HepG2 (cell line): Measurements from ENCODE around the gene NR1H2. TPM values are rescaled to one million over a fixed set of nuclear protein-coding genes. Genes with fewer than 3 reads are reported as not detected.

Experiments used
- AKAP8 ChIP-seq: sonication (generic); formaldehyde crosslinking; IDR thresholded peaks from 2 replicates; pipeline ENCODE4 v1.5.1; 2020; ENCODE audit warnings: mild to moderate bottlenecking, missing genetic modification reagents
- HES4 ChIP-seq: sonication (generic); formaldehyde crosslinking; IDR thresholded peaks from 2 replicates; pipeline ENCODE4 v1.9.0; 2021; ENCODE audit warnings: mild to moderate bottlenecking, missing genetic modification reagents, borderline replicate concordance
- HHEX ChIP-seq: IDR thresholded peaks from 2 replicates; pipeline ENCODE4 v1.6.1; 2016; ENCODE audit warnings: control low read depth
- HOXA7 ChIP-seq: sonication (generic); formaldehyde crosslinking; IDR thresholded peaks from 2 replicates; pipeline ENCODE4 v1.8.1; 2022; ENCODE audit warnings: mild to moderate bottlenecking, missing genetic modification reagents, moderate library complexity
- JDP2 ChIP-seq: sonication (generic); formaldehyde crosslinking; IDR thresholded peaks from 2 replicates; pipeline ENCODE4 v1.8.1; 2022; ENCODE audit warnings: missing genetic modification reagents, borderline replicate concordance
- NCOA2 ChIP-seq: sonication (generic); formaldehyde crosslinking; IDR thresholded peaks from 2 replicates; pipeline ENCODE4 v1.8.0; 2022; ENCODE audit warnings: inconsistent platforms
- NR2F6 ChIP-seq, 2 experiments: IDR thresholded peaks; 2 replicates each; pipeline ENCODE4 v1.6.1; 2016; ENCODE audit warnings: antibody characterized with exemption in 1 of 2, mild to moderate bottlenecking in 1 of 2
- SP1 ChIP-seq, 2 experiments: fragments of 450-650 bp in 1 of 2; sonication (generic) in 1 of 2; formaldehyde crosslinking in 1 of 2; IDR thresholded peaks; 2 replicates each; pipeline versions ENCODE4 v1.4.0 to v1.6.1; 2016 to 2020; ENCODE audit warnings: missing genetic modification reagents in 1 of 2
- SP4 ChIP-seq: sonication (generic); formaldehyde crosslinking; IDR thresholded peaks from 2 replicates; pipeline ENCODE4 v1.8.1; 2023; ENCODE audit warnings: mild to moderate bottlenecking, missing genetic modification reagents
- STAG1 ChIP-seq: sonication (generic); formaldehyde crosslinking; IDR thresholded peaks from 2 replicates; pipeline ENCODE4 v1.4.0; 2020; ENCODE audit warnings: missing genetic modification reagents
- ZBTB7A ChIP-seq: sonication (generic); formaldehyde crosslinking; IDR thresholded peaks from 2 replicates; pipeline ENCODE4 v1.8.0; 2022; ENCODE audit warnings: mild to moderate bottlenecking, missing genetic modification reagents
- ZMYM3 ChIP-seq: sonication (generic); formaldehyde crosslinking; IDR thresholded peaks from 2 replicates; pipeline ENCODE4 v1.5.1; 2020; ENCODE audit warnings: mild to moderate bottlenecking, missing genetic modification reagents
- ZNF253 ChIP-seq: sonication (generic); formaldehyde crosslinking; IDR thresholded peaks from 2 replicates; pipeline ENCODE4 v1.8.0; 2022; ENCODE audit warnings: mild to moderate bottlenecking, missing genetic modification reagents, borderline replicate concordance
- ZNF549 ChIP-seq: sonication (generic); formaldehyde crosslinking; IDR thresholded peaks from 2 replicates; pipeline ENCODE4 v1.5.0; 2020; ENCODE audit warnings: missing genetic modification reagents
- ZNF577 ChIP-seq: sonication (generic); formaldehyde crosslinking; IDR thresholded peaks from 2 replicates; pipeline ENCODE4 v1.4.0; 2020; ENCODE audit warnings: mild to moderate bottlenecking, low read depth, missing genetic modification reagents, borderline replicate concordance
- ZNF747 ChIP-seq: sonication (generic); formaldehyde crosslinking; IDR thresholded peaks from 2 replicates; pipeline ENCODE4 v1.8.1; 2023; ENCODE audit warnings: missing genetic modification reagents, mild to moderate bottlenecking, borderline replicate concordance
- ZNF766 ChIP-seq: sonication (generic); formaldehyde crosslinking; IDR thresholded peaks from 2 replicates; pipeline ENCODE4 v1.5.0; 2020; ENCODE audit warnings: missing genetic modification reagents, borderline replicate concordance
- ZNF776 ChIP-seq: sonication (generic); formaldehyde crosslinking; IDR thresholded peaks from 2 replicates; pipeline ENCODE4 v1.4.0; 2020; ENCODE audit warnings: mild to moderate bottlenecking, missing genetic modification reagents
- polyA plus RNA-seq, 8 experiments: library from polyadenylated mRNA; depleted of rRNA in 3 of 8; stranded (reverse) in 7 of 8; unstranded in 1 of 8; fragments of >200 nt; fragmentation: Illumina TruSeq in 4 of 8; extraction: Trizol in 4 of 8; gene quantifications; 2 replicates each; pipeline versions ENCODE4 v1.2.1 to v1.2.3, GENCODE V29; 2011 to 2016; ENCODE audit warnings: low read depth in 4 of 8, missing spikeins in 1 of 8, mixed read lengths in 1 of 8; ENCODE audit not compliant: insufficient read depth in 1 of 8
- total RNA-seq, 5 experiments: library from RNA; depleted of rRNA; stranded (reverse); fragments of >200 nt; fragmentation: Illumina TruSeq; extraction: Trizol; gene quantifications; 2 replicates each; pipeline ENCODE4 v1.2.3, GENCODE V29; 2016; ENCODE audit warnings: low read depth in 1 of 5
- TF ChIP-seq, protein P1 (sequence below): sonication (generic); formaldehyde crosslinking; IDR thresholded peaks from 2 replicates; pipeline ENCODE4 v1.5.0; 2020; ENCODE audit warnings: mild to moderate bottlenecking, missing genetic modification reagents, moderate library complexity
- TF ChIP-seq, protein P2 (sequence below): sonication (generic); formaldehyde crosslinking; IDR thresholded peaks from 2 replicates; pipeline ENCODE4 v1.4.0; 2020; ENCODE audit warnings: missing genetic modification reagents
- TF ChIP-seq, protein P3 (sequence below): sonication (generic); formaldehyde crosslinking; IDR thresholded peaks from 2 replicates; pipeline ENCODE4 v1.4.0; 2020; ENCODE audit warnings: missing genetic modification reagents, borderline replicate concordance
- TF ChIP-seq, protein P4 (sequence below): sonication (generic); formaldehyde crosslinking; IDR thresholded peaks from 2 replicates; pipeline ENCODE4 v1.4.0; 2020; ENCODE audit warnings: missing genetic modification reagents

NR1H2 gene
- total and polyA plus RNA-seq, 2 of the 13 experiments (the other 11 are each of a cell fraction or from before 2014, with no cell fraction given) = 10.3 to 13.5 TPM

DNA sequence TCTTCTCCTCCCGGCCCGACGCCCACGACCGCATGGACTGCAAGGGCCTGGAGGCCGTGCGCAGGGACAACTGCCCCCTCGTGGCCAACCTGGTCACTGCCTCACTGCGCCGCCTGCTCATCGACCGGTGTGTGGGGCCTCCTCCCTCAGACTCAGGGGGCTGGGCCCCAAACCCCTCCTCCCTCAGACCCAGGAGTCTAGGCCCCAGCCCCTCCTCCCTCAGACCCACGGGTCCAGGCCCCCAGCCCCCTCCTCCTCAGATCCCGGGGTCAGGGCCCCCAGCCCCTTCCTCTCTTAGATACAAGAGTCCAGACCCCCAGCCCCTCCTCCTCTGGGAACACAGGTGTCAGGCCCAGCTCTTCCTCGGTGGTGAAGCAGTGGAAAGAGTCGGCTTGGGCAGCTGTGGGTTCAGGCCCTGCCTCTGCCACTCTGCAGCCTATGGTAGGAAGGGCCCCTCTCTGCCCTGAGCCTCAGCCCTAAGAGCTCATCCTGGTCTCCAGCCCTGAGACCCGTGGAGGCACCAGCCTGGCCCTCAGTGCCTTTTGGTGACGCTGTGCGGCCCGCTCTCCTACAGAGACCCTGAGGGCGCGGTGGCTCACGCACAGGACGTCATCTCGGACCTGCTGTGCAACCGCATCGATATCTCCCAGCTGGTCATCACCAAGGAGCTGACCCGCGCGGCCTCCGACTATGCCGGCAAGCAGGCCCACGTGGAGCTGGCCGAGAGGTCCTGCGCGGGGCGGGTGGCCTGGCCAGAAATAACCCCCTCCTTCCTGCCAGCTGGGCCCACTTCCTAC is 38.8 kb downstream of the NR1H2 start (continued):
- TF ChIP-seq, protein P1, sequence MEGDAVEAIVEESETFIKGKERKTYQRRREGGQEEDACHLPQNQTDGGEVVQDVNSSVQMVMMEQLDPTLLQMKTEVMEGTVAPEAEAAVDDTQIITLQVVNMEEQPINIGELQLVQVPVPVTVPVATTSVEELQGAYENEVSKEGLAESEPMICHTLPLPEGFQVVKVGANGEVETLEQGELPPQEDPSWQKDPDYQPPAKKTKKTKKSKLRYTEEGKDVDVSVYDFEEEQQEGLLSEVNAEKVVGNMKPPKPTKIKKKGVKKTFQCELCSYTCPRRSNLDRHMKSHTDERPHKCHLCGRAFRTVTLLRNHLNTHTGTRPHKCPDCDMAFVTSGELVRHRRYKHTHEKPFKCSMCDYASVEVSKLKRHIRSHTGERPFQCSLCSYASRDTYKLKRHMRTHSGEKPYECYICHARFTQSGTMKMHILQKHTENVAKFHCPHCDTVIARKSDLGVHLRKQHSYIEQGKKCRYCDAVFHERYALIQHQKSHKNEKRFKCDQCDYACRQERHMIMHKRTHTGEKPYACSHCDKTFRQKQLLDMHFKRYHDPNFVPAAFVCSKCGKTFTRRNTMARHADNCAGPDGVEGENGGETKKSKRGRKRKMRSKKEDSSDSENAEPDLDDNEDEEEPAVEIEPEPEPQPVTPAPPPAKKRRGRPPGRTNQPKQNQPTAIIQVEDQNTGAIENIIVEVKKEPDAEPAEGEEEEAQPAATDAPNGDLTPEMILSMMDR (CRISPR knock-in tag) = peak; percentile 89
- TF ChIP-seq, protein P2, sequence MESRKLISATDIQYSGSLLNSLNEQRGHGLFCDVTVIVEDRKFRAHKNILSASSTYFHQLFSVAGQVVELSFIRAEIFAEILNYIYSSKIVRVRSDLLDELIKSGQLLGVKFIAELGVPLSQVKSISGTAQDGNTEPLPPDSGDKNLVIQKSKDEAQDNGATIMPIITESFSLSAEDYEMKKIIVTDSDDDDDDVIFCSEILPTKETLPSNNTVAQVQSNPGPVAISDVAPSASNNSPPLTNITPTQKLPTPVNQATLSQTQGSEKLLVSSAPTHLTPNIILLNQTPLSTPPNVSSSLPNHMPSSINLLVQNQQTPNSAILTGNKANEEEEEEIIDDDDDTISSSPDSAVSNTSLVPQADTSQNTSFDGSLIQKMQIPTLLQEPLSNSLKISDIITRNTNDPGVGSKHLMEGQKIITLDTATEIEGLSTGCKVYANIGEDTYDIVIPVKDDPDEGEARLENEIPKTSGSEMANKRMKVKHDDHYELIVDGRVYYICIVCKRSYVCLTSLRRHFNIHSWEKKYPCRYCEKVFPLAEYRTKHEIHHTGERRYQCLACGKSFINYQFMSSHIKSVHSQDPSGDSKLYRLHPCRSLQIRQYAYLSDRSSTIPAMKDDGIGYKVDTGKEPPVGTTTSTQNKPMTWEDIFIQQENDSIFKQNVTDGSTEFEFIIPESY (CRISPR knock-in tag) = peak; percentile 99
- TF ChIP-seq, protein P3, sequence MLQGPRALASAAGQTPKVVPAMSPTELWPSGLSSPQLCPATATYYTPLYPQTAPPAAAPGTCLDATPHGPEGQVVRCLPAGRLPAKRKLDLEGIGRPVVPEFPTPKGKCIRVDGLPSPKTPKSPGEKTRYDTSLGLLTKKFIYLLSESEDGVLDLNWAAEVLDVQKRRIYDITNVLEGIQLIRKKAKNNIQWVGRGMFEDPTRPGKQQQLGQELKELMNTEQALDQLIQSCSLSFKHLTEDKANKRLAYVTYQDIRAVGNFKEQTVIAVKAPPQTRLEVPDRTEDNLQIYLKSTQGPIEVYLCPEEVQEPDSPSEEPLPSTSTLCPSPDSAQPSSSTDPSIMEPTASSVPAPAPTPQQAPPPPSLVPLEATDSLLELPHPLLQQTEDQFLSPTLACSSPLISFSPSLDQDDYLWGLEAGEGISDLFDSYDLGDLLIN (CRISPR knock-in tag) = no peak
- TF ChIP-seq ZNF577 (CRISPR knock-in tag) (no peak), HES4 (no peak), ZNF747 (CRISPR knock-in tag) (no peak), ZNF253 (CRISPR knock-in tag) (no peak), ZNF549 (no peak), ZNF766 (CRISPR knock-in tag) (no peak), ZBTB7A (CRISPR knock-in tag) (0 out of 2 replicates have a peak, but pooled peaks have one; percentile 35), ZNF776 (CRISPR knock-in tag) (no peak), AKAP8 (CRISPR knock-in tag) (0 out of 2 replicates have a peak, but pooled peaks have one; percentile 30), JDP2 (CRISPR knock-in tag) (no peak), HOXA7 (CRISPR knock-in tag) (no peak), SP4 (no peak), ZMYM3 (CRISPR knock-in tag) (peak; percentile 23; the same call in 1 of the 2 replicates), STAG1 (peak; percentile 60), NCOA2 (no peak), HHEX (CRISPR knock-in tag) (no peak), SP1 (IDR thresholded peaks at IDR 0.05) (no peak), SP1 (CRISPR knock-in tag; IDR thresholded peaks at IDR 0.05) (no peak), NR2F6 (IDR thresholded peaks at IDR 0.05) (no peak), NR2F6 (CRISPR knock-in tag; IDR thresholded peaks at IDR 0.05) (no peak)
- TF ChIP-seq, protein P4, sequence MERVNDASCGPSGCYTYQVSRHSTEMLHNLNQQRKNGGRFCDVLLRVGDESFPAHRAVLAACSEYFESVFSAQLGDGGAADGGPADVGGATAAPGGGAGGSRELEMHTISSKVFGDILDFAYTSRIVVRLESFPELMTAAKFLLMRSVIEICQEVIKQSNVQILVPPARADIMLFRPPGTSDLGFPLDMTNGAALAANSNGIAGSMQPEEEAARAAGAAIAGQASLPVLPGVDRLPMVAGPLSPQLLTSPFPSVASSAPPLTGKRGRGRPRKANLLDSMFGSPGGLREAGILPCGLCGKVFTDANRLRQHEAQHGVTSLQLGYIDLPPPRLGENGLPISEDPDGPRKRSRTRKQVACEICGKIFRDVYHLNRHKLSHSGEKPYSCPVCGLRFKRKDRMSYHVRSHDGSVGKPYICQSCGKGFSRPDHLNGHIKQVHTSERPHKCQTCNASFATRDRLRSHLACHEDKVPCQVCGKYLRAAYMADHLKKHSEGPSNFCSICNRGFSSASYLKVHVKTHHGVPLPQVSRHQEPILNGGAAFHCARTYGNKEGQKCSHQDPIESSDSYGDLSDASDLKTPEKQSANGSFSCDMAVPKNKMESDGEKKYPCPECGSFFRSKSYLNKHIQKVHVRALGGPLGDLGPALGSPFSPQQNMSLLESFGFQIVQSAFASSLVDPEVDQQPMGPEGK (CRISPR knock-in tag) = peak; percentile 46; the same call in 1 of the 2 replicates
